HepG2 (cell line): ENCODE data around the gene TOR4A. TPM values are rescaled to one million over a fixed set of nuclear protein-coding genes. Genes with fewer than 3 reads are reported as not detected.
A peak's percentile ranks its signal among the peaks of the same experiment; 100 is the strongest.

Experiments used
- DNMT1 ChIP-seq: sonication (generic); formaldehyde crosslinking; IDR thresholded peaks from 2 replicates; pipeline ENCODE4 v1.5.1; 2020; ENCODE audit warnings: mild to moderate bottlenecking, missing genetic modification reagents
- GABPB1 ChIP-seq: IDR thresholded peaks from 2 replicates; pipeline ENCODE4 v1.6.1; 2016; ENCODE audit warnings: mild to moderate bottlenecking, missing genetic modification reagents, moderate library complexity, missing compliant biosample characterization
- KDM5B ChIP-seq: sonication (generic); formaldehyde crosslinking; IDR thresholded peaks from 2 replicates; pipeline ENCODE4 v1.4.0; 2020; ENCODE audit warnings: missing genetic modification reagents, mild to moderate bottlenecking, borderline replicate concordance
- MNT ChIP-seq: fragments of 450-650 bp; IDR thresholded peaks from 2 replicates; pipeline ENCODE4 v1.6.1; 2016
- PRMT3 ChIP-seq: sonication (generic); formaldehyde crosslinking; IDR thresholded peaks from 2 replicates; pipeline ENCODE4 v1.8.1; 2022; ENCODE audit warnings: low read depth, mild to moderate bottlenecking, moderate library complexity, missing genetic modification reagents, borderline replicate concordance
- RAD51 ChIP-seq: fragments of 450-650 bp; IDR thresholded peaks from 2 replicates; pipeline ENCODE4 v1.6.1; 2016; ENCODE audit warnings: borderline replicate concordance
- RBM22 ChIP-seq: fragments of 200-400 bp; formaldehyde crosslinking; optimal IDR thresholded peaks from 2 replicates; pipeline ENCODE3; 2017; ENCODE audit warnings: mild to moderate bottlenecking, low read length, moderate library complexity
- TEAD2 ChIP-seq: sonication (generic); formaldehyde crosslinking; IDR thresholded peaks from 2 replicates; pipeline ENCODE4 v1.9.0; 2021; ENCODE audit warnings: missing genetic modification reagents
- WIZ ChIP-seq: sonication (generic); formaldehyde crosslinking; IDR thresholded peaks from 2 replicates; pipeline ENCODE4 v1.5.1; 2020; ENCODE audit warnings: mild to moderate bottlenecking, missing genetic modification reagents
- ZFYVE20 ChIP-seq: sonication (generic); formaldehyde crosslinking; IDR thresholded peaks from 2 replicates; pipeline ENCODE4 v1.8.0; 2023; ENCODE audit warnings: low read depth, mild to moderate bottlenecking, moderate library complexity, missing genetic modification reagents, borderline replicate concordance
- ZKSCAN5 ChIP-seq: sonication (generic); formaldehyde crosslinking; IDR thresholded peaks from 2 replicates; pipeline ENCODE4 v1.5.1; 2020; ENCODE audit warnings: mild to moderate bottlenecking, missing genetic modification reagents
- ZNF10 ChIP-seq: sonication (generic); formaldehyde crosslinking; IDR thresholded peaks from 2 replicates; pipeline ENCODE4 v1.4.0; 2020; ENCODE audit warnings: mild to moderate bottlenecking, low read depth, missing genetic modification reagents, borderline replicate concordance
- ZNF224 ChIP-seq: sonication (generic); formaldehyde crosslinking; IDR thresholded peaks from 2 replicates; pipeline ENCODE4 v1.5.0; 2020; ENCODE audit warnings: mild to moderate bottlenecking, missing genetic modification reagents
- ZNF431 ChIP-seq: sonication (generic); formaldehyde crosslinking; IDR thresholded peaks from 2 replicates; pipeline ENCODE4 v1.9.0; 2022; ENCODE audit warnings: missing genetic modification reagents, low read depth, mild to moderate bottlenecking, borderline replicate concordance
- ZNF510 ChIP-seq: sonication (generic); formaldehyde crosslinking; IDR thresholded peaks from 2 replicates; pipeline ENCODE4 v1.4.0; 2020; ENCODE audit warnings: low read depth, mild to moderate bottlenecking, missing genetic modification reagents
- ZNF749 ChIP-seq: sonication (generic); formaldehyde crosslinking; IDR thresholded peaks from 2 replicates; pipeline ENCODE4 v1.8.0; 2022; ENCODE audit warnings: mild to moderate bottlenecking, missing genetic modification reagents, moderate library complexity, borderline replicate concordance
- ZNF891 ChIP-seq: sonication (generic); formaldehyde crosslinking; IDR thresholded peaks from 2 replicates; pipeline ENCODE4 v1.5.0; 2020; ENCODE audit warnings: mild to moderate bottlenecking, missing genetic modification reagents
- polyA plus RNA-seq, 8 experiments: library from polyadenylated mRNA; depleted of rRNA in 3 of 8; stranded (reverse) in 7 of 8; unstranded in 1 of 8; fragments of >200 nt; fragmentation: Illumina TruSeq in 4 of 8; extraction: Trizol in 4 of 8; gene quantifications; 2 replicates each; pipeline versions ENCODE4 v1.2.1 to v1.2.3, GENCODE V29; 2011 to 2016; ENCODE audit warnings: low read depth in 4 of 8, missing spikeins in 1 of 8, mixed read lengths in 1 of 8; ENCODE audit not compliant: insufficient read depth in 1 of 8
- total RNA-seq, 5 experiments: library from RNA; depleted of rRNA; stranded (reverse); fragments of >200 nt; fragmentation: Illumina TruSeq; extraction: Trizol; gene quantifications; 2 replicates each; pipeline ENCODE4 v1.2.3, GENCODE V29; 2016; ENCODE audit warnings: low read depth in 1 of 5
- TF ChIP-seq, protein P1 (sequence below): sonication (generic); formaldehyde crosslinking; conservative IDR thresholded peaks from 2 replicates; pipeline ENCODE4 v1.8.1; 2023; ENCODE audit warnings: missing genetic modification reagents
- TF ChIP-seq, protein P2 (sequence below): IDR thresholded peaks from 2 replicates; pipeline ENCODE4 v1.6.1; 2012; ENCODE audit warnings: inconsistent platforms
- TF ChIP-seq, protein P3 (sequence below): sonication (generic); formaldehyde crosslinking; IDR thresholded peaks from 2 replicates; pipeline ENCODE4 v1.8.0; 2022; ENCODE audit warnings: missing genetic modification reagents, mild to moderate bottlenecking, borderline replicate concordance
- TF ChIP-seq, protein P4 (sequence below): sonication (generic); formaldehyde crosslinking; IDR thresholded peaks from 2 replicates; pipeline ENCODE4 v1.5.0; 2020; ENCODE audit warnings: mild to moderate bottlenecking, missing genetic modification reagents
- TF ChIP-seq, protein P5 (sequence below): sonication (generic); formaldehyde crosslinking; IDR thresholded peaks from 2 replicates; pipeline ENCODE4 v1.5.0; 2020; ENCODE audit warnings: missing genetic modification reagents, mild to moderate bottlenecking, borderline replicate concordance
- TF ChIP-seq, protein P6 (sequence below): IDR thresholded peaks from 2 replicates; pipeline ENCODE4 v1.6.1; 2016; ENCODE audit warnings: low read depth, borderline replicate concordance

TOR4A gene
- total and polyA plus RNA-seq, 2 of the 13 experiments (the other 11 are each of a cell fraction or from before 2014, with no cell fraction given): 11.1 to 14.2 TPM

- TF ChIP-seq MNT (no peak), ZNF749 (CRISPR knock-in tag) (no peak), KDM5B (no peak), RAD51 (no peak), RBM22 (no peak), PRMT3 (CRISPR knock-in tag) (no peak), TEAD2 (no peak), ZNF10 (CRISPR knock-in tag) (no peak), GABPB1 (CRISPR knock-in tag) (no peak; the same call in 1 of the 2 replicates), ZFYVE20 (CRISPR knock-in tag) (no peak), ZNF891 (CRISPR knock-in tag) (no peak), ZNF431 (no peak), ZNF224 (no peak), ZKSCAN5 (CRISPR knock-in tag) (no peak), DNMT1 (CRISPR knock-in tag) (no peak), WIZ (CRISPR knock-in tag) (no peak), ZNF510 (no peak)
- TF ChIP-seq, protein P1, sequence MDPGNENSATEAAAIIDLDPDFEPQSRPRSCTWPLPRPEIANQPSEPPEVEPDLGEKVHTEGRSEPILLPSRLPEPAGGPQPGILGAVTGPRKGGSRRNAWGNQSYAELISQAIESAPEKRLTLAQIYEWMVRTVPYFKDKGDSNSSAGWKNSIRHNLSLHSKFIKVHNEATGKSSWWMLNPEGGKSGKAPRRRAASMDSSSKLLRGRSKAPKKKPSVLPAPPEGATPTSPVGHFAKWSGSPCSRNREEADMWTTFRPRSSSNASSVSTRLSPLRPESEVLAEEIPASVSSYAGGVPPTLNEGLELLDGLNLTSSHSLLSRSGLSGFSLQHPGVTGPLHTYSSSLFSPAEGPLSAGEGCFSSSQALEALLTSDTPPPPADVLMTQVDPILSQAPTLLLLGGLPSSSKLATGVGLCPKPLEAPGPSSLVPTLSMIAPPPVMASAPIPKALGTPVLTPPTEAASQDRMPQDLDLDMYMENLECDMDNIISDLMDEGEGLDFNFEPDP (CRISPR knock-in tag): no peak
- TF ChIP-seq, protein P2, sequence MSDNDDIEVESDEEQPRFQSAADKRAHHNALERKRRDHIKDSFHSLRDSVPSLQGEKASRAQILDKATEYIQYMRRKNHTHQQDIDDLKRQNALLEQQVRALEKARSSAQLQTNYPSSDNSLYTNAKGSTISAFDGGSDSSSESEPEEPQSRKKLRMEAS: peak; percentile 67; the same call in 1 of the 2 replicates
- TF ChIP-seq, protein P3, sequence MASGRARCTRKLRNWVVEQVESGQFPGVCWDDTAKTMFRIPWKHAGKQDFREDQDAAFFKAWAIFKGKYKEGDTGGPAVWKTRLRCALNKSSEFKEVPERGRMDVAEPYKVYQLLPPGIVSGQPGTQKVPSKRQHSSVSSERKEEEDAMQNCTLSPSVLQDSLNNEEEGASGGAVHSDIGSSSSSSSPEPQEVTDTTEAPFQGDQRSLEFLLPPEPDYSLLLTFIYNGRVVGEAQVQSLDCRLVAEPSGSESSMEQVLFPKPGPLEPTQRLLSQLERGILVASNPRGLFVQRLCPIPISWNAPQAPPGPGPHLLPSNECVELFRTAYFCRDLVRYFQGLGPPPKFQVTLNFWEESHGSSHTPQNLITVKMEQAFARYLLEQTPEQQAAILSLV: no peak
- TF ChIP-seq, protein P4, sequence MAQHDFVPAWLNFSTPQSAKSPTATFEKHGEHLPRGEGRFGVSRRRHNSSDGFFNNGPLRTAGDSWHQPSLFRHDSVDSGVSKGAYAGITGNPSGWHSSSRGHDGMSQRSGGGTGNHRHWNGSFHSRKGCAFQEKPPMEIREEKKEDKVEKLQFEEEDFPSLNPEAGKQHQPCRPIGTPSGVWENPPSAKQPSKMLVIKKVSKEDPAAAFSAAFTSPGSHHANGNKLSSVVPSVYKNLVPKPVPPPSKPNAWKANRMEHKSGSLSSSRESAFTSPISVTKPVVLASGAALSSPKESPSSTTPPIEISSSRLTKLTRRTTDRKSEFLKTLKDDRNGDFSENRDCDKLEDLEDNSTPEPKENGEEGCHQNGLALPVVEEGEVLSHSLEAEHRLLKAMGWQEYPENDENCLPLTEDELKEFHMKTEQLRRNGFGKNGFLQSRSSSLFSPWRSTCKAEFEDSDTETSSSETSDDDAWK (CRISPR knock-in tag): no peak
- TF ChIP-seq, protein P5, sequence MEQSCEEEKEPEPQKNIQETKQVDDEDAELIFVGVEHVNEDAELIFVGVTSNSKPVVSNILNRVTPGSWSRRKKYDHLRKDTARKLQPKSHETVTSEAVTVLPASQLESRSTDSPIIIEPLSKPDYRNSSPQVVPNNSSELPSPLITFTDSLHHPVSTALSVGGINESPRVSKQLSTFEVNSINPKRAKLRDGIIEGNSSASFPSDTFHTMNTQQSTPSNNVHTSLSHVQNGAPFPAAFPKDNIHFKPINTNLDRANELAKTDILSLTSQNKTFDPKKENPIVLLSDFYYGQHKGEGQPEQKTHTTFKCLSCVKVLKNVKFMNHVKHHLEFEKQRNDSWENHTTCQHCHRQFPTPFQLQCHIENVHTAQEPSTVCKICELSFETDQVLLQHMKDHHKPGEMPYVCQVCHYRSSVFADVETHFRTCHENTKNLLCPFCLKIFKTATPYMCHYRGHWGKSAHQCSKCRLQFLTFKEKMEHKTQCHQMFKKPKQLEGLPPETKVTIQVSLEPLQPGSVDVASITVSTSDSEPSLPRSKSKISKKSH (CRISPR knock-in tag): no peak
- TF ChIP-seq, protein P6, sequence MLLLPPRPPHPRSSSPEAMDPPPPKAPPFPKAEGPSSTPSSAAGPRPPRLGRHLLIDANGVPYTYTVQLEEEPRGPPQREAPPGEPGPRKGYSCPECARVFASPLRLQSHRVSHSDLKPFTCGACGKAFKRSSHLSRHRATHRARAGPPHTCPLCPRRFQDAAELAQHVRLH (CRISPR knock-in tag): no peak
These were observed 17.8 kb downstream of the TOR4A start (continued) for GRCh38 chr9:137295238-137295811.
